Measurements from ENCODE around the gene TDRKH.

- TF ChIP-seq, protein P1, sequence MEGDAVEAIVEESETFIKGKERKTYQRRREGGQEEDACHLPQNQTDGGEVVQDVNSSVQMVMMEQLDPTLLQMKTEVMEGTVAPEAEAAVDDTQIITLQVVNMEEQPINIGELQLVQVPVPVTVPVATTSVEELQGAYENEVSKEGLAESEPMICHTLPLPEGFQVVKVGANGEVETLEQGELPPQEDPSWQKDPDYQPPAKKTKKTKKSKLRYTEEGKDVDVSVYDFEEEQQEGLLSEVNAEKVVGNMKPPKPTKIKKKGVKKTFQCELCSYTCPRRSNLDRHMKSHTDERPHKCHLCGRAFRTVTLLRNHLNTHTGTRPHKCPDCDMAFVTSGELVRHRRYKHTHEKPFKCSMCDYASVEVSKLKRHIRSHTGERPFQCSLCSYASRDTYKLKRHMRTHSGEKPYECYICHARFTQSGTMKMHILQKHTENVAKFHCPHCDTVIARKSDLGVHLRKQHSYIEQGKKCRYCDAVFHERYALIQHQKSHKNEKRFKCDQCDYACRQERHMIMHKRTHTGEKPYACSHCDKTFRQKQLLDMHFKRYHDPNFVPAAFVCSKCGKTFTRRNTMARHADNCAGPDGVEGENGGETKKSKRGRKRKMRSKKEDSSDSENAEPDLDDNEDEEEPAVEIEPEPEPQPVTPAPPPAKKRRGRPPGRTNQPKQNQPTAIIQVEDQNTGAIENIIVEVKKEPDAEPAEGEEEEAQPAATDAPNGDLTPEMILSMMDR (IDR thresholded peaks at IDR 0.05): no peak
- TF ChIP-seq ZFX (IDR thresholded peaks at IDR 0.05; ENCODE audit: borderline replicate concordance): no peak
Observed at GRCh38 chr1:151737479-151737878, 52.8 kb downstream of the TDRKH start.
